ENCODE results near the gene UTS2. TPM values are rescaled to one million over a fixed set of nuclear protein-coding genes. Genes with fewer than 3 reads are reported as not detected.

Gene UTS2
- total and polyA plus RNA-seq, 9 donors = 0.04 to 0.55 TPM; not detected in 7

DNA sequence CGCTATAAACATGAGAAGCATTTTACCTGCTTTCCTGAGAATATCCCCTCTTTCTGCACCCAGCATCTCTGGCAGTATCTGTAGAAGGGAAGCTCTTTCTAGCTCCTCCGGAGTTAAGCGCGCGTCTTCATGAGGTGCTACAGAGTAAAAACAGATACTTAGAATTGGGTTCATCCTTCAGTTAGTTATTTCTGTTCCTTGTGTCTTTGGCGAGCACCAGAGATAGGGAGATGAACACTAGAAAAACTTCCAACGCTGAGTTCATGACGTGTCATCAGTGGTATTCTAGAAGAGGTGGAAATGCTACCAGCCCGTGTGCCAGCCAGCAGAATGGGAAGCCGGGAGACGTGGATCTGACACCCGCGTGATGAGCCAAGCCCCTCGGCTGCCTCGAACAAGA is 2.1 kb downstream of the UTS2 start:
- TF ChIP-seq, protein P1, sequence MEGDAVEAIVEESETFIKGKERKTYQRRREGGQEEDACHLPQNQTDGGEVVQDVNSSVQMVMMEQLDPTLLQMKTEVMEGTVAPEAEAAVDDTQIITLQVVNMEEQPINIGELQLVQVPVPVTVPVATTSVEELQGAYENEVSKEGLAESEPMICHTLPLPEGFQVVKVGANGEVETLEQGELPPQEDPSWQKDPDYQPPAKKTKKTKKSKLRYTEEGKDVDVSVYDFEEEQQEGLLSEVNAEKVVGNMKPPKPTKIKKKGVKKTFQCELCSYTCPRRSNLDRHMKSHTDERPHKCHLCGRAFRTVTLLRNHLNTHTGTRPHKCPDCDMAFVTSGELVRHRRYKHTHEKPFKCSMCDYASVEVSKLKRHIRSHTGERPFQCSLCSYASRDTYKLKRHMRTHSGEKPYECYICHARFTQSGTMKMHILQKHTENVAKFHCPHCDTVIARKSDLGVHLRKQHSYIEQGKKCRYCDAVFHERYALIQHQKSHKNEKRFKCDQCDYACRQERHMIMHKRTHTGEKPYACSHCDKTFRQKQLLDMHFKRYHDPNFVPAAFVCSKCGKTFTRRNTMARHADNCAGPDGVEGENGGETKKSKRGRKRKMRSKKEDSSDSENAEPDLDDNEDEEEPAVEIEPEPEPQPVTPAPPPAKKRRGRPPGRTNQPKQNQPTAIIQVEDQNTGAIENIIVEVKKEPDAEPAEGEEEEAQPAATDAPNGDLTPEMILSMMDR (IDR thresholded peaks at IDR 0.05) = no peak
- intact Hi-C loops (cut with DNase I) = no loop called here
- peaks cover 1% of the 10 kb centered on the region for H3K4me1 ChIP-seq (ENCODE audit: insufficient read depth)
- no peak overlapping the region for H3K4me3 ChIP-seq
- no peaks in the 10 kb centered on the region for H3K27me3 ChIP-seq
- H3K27ac ChIP-seq = no peak overlapping the region
- no peaks in the 10 kb centered on the region for H3K9me3 ChIP-seq
- DNase-seq = no peak
- no peaks in the 10 kb centered on the region for H3K36me3 ChIP-seq
- 86 to 92% (median 92%) methylated on average over 15 of the region's 15 CpGs for WGBS, 3 donors

DNA sequence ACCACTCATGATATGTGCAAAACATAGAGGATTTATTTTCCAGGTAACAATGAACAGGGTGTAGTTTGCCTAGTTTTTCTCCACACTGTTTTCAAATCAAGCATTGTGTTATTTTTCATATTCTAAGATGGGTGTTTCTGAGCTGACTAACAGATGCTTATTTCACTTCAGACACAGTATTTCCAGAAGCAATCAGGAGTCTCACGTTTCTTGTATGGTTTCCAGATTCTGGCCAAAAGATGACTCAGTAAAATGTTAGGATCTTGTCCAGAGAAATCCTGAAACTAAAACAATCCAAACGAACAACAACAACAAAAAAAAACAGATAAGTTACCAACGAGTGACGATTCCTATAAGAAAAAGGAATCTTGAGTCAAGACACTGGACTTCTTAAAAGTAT is 5.3 kb downstream of the UTS2 start:
- Histone ChIP-seq H3K27me3 (no peaks in the 10 kb centered on the region), H3K4me1 (ENCODE audit: insufficient read depth) (peaks cover 1% of the 10 kb centered on the region), H3K9me3 (no peaks in the 10 kb centered on the region), H3K4me3 (no peak overlapping the region), H3K27ac (no peak overlapping the region), H3K36me3 (no peaks in the 10 kb centered on the region)
- TF ChIP-seq, protein P1 (IDR thresholded peaks at IDR 0.05) = no peak
- TF ChIP-seq EP300 (IDR thresholded peaks at IDR 0.05) = no peak
- TF ChIP-seq POLR2A (IDR thresholded peaks at IDR 0.05) = no peak
- intact Hi-C loops (cut with DNase I) = no loop called here
- DNase-seq = no peak
- 6 to 15% (median 9%) methylated on average over 4 of the region's 4 CpGs for WGBS, 3 donors

DNA sequence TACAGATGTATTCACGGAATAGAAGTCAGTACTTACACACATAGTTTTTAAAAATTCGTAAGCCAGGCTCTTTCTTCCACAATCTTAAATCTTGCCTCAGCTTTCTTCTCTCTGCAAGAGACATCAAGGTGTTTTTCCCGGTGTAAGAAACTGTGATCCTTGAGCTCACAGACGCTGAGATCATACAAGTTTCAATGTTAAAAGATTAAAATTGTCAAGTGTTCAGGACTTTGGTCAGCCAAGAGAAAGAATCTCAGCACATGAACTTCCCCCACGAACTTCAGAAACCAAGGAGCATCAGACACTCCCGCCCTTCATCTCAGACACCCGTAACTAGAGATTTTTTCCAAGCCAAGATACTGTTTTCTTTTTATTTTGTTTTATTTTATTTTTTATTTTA is 6.2 kb downstream of the UTS2 start:
- Histone ChIP-seq H3K9me3 (no peaks in the 10 kb centered on the region), H3K27me3 (no peaks in the 10 kb centered on the region), H3K4me3 (no peak overlapping the region), H3K4me1 (ENCODE audit: insufficient read depth) (peaks cover 1% of the 10 kb centered on the region), H3K36me3 (no peaks in the 10 kb centered on the region), H3K27ac (no peak overlapping the region)
- TF ChIP-seq POLR2A (IDR thresholded peaks at IDR 0.05) (no peak), EP300 (IDR thresholded peaks at IDR 0.05) (no peak)
- TF ChIP-seq, protein P1 (IDR thresholded peaks at IDR 0.05) = no peak
- intact Hi-C loops (cut with DNase I) = no loop called here
- no peak for DNase-seq
- WGBS, 3 donors = 79 to 81% (median 81%) methylated on average over 7 of the region's 7 CpGs

DNA sequence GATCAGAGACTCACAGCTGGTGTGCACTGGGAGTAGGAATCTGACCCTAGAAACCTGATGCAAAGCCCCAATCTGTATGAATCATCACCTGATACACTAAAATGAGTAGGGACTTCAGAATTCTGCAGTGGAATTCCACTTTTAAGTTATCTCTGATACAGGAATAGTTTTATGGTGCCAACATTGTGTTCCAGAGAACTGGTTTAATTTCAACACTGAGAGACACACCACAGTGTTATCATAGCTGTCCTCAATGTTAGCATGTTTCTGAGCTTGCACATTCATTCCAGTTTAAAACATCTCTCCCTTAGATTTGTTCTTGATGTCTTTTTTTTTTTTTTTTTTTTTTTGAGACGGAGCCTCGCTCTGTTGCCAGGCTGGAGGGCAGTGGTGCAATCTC is 7.1 kb downstream of the UTS2 start:
- H3K9me3 ChIP-seq = no peaks in the 10 kb centered on the region
- no peaks in the 10 kb centered on the region for H3K36me3 ChIP-seq
- WGBS, 3 donors = 23 to 48% (median 29%) methylated on average over 2 of the region's 2 CpGs
- TF ChIP-seq, protein P1 (IDR thresholded peaks at IDR 0.05) = no peak
- no peak for TF ChIP-seq EP300 (IDR thresholded peaks at IDR 0.05)
- TF ChIP-seq POLR2A (IDR thresholded peaks at IDR 0.05) = no peak
- no peak for DNase-seq
- H3K4me1 ChIP-seq (ENCODE audit: insufficient read depth) = peaks cover 1% of the 10 kb centered on the region
- H3K4me3 ChIP-seq = no peak overlapping the region
- no peaks in the 10 kb centered on the region for H3K27me3 ChIP-seq
- H3K27ac ChIP-seq = no peak overlapping the region
- intact Hi-C loops (cut with DNase I) = no loop called here

DNA sequence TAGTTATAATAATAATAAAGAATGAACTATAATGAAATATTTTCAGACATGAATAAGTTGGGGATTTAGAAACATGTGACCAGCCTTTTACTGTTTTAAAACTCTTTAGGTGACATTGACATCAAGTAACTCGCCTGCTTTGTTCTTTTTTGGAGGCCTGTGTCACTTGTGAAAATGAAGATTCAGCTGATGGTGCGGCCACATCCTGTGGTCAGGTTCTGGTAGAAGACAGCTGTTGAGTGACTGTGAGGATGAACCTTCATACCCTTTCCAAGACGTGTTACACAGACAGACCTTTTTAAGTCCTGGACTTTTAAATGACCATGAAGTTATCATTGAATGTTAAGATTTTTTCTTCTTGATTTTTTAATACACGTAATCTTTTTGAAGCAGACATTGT is 10.3 kb downstream of the UTS2 start:
- Histone ChIP-seq H3K27ac (no peak overlapping the region), H3K9me3 (peaks cover 0 to 9% of the 10 kb centered on the region in 2 donors), H3K27me3 (no peaks in the 10 kb centered on the region), H3K4me1 (ENCODE audit: insufficient read depth) (peaks cover 1% of the 10 kb centered on the region), H3K4me3 (no peak overlapping the region), H3K36me3 (no peaks in the 10 kb centered on the region)
- WGBS, 3 donors = 93 to 96% (median 94%) methylated on average over 4 of the region's 4 CpGs
- intact Hi-C loops (cut with DNase I) = no loop called here
- TF ChIP-seq EP300 (IDR thresholded peaks at IDR 0.05) = no peak
- TF ChIP-seq POLR2A (IDR thresholded peaks at IDR 0.05) = no peak
- TF ChIP-seq, protein P1 (IDR thresholded peaks at IDR 0.05) = no peak
- DNase-seq = no peak
